Left kidney (tissue), 2 donors: ENCODE results near the gene TEDDM1. TPM values are rescaled to one million over a fixed set of nuclear protein-coding genes. Genes with fewer than 3 reads are reported as not detected.
A peak's percentile ranks its signal among the peaks of the same experiment; 100 is the strongest.

Source experiments
- DNase-seq: peaks from one replicate; pipeline ENCODE4 v3.0.0-alpha.2; 2013
- polyA plus RNA-seq: library from polyadenylated mRNA; unstranded; fragments of 120-200 nt; gene quantifications from one replicate; pipeline ENCODE4 v1.2.1, GENCODE V29; 2013; ENCODE audit not compliant: insufficient read length

TEDDM1 gene
- polyA plus RNA-seq, 1 donor: 0.20 TPM

DNA sequence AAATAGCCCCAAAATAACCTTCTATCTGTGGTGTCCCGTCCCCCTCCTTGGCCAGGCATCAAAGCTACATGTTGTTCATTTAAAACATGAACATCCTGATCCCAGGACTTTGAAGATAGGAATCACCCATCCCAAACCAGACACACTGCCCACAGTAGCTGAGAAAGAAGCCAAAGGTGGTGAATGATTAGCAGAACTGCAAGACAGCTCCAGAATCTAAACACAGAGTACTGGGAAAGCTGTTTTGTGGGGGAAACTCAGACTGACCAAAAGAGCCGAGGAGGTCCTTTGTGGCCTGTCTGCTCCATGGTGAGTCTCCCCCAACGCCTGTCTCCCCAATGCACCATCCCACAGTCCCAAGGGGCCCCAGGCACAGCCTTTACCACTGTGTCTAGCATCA lies 7.3 kb upstream of the TEDDM1 start:
- no peak for DNase-seq

DNA sequence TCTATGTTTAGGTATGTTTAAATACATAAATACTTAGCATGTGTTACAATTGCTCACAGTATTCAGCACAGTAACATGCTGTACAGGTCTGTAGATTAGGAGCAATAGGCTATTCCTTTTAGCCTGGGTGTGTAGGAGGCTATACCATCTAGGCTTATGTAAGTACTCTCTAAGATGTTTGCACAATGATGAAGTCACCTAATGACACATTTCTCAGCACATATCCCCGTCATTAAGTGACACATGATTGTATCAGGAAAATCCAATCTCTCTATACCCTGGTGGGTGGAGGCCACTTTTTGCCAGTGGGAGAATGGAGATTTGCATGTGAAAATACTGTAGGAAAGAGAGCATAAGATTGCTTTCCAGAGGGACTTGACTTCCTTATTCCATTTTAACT lies 5.5 kb upstream of the TEDDM1 start:
- DNase-seq: no peak

DNA sequence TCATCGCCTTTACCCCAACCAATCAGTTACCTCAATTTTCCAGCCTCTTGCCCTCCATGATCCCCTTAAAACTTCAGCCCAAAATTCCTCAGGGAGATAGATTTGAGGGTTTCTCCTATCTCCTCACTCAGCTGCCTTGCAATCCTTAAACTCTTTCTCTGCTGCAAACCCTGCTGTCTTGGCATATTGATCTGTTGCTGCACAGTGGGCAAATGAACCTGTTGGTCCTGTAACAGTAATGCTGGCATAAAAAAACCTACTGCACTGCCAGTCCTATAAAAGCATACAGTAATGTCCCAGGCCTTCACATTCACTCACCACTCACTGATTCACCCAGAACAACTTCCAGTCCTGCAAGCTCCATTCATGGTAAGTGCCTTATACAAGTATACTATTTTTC lies 5.1 kb upstream of the TEDDM1 start:
- no peak for DNase-seq

DNA sequence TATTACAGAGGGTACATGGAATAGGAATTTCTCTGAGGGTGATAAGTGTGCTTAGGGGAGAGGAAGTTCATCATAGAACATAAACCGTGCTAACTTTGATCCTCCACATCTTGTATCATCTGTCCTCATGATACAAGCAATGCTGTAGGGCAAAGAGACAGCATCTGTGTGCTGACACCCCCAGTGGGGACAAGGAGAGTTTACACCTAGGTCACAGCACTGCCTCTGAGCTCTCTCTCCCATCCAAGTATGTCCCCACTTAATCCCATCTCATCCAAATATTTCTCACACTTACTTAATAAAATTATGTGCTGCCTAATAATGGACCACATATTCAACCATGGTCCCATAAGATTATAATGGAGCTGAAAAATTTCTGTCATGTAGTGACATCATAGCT lies 4.3 kb upstream of the TEDDM1 start:
- DNase-seq: no peak

DNA sequence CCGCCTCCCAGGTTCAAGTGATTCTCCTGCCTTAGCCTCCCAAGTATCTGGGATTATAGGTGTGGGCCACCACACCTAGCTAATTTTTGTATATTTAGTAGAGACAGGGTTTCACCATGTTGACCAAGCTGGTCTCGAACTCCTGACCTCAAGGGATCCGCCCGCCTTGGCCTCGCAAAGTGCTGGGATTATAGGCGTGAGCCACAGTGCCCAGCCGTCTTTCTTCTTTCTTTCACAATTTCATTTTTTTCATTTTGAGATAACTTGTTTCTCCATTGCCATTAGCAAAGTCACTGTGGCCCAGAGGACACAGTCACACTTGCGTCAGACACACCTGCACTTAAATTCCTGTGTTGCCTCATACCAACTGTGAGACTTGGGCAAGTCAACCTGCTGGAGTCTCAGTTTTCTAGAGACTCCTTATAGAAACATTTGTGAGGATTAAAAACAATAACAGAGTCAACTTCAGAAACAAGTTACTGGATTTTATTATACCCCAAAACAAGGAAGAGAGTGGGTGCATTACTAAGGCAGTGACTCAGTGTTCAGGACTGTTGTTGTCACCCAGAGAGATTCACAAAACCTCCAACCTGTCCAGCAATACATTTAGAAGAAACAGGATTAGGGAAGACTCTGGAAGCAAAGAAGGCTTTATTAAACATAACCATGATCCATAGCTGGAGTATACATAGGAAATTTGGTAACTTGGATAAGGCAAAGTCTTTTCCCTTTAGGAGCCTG lies 2.6 kb downstream of the TEDDM1 start:
- no peak for DNase-seq

DNA sequence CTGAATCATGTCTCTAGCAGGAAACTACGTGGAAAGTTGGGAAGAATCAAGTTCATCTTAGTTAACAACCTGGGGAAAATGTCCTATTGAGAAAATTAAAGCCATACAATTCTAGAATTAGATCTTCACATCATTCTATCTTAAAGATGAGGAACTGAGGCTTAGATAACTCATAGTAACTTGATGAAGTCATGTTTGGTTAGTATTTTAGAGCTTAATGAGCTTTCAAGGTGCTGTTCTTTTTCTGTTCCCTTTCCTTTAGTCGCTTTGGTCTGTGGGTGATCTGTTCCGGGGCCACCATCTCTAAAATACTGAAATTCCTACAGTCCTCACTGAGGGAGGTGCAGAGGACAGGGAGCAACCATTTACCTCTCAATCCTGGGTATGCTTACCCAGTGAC lies 4.6 kb downstream of the TEDDM1 start:
- no peak for DNase-seq

DNA sequence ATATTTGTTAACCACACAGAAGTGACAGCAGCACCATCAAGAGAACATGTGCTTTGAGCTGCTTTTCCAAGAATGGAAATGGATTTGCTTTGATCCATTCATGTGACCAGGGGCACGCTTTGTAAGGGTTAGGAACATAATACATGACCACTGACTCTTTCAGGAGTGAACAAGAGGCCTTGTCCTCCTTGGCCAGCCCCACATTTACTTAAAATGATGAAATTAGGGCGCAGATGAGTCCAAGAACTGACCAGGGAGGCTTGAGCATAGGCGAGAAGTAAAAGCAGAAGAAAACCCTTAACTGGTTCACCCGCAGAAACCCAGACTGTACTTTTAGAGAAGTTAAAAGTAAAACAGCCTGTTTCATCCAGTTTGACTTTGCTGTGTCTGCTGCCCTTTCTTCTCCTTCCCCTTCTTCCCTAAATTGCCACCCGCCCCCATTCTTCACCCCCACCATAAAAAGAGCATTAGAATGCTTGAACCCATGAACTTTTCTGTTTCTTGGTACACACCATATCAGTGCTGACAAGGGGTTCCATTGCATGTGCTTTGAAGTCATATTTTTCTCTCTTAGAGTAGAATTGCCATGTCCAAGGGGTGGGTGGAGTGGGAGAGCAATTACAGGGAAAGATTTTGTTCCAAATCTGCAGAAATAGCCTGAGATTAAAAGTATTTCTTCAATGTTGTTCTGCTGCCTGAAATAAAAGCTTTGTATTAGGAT lies 6.3 kb downstream of the TEDDM1 start:
- DNase-seq: no peak

DNA sequence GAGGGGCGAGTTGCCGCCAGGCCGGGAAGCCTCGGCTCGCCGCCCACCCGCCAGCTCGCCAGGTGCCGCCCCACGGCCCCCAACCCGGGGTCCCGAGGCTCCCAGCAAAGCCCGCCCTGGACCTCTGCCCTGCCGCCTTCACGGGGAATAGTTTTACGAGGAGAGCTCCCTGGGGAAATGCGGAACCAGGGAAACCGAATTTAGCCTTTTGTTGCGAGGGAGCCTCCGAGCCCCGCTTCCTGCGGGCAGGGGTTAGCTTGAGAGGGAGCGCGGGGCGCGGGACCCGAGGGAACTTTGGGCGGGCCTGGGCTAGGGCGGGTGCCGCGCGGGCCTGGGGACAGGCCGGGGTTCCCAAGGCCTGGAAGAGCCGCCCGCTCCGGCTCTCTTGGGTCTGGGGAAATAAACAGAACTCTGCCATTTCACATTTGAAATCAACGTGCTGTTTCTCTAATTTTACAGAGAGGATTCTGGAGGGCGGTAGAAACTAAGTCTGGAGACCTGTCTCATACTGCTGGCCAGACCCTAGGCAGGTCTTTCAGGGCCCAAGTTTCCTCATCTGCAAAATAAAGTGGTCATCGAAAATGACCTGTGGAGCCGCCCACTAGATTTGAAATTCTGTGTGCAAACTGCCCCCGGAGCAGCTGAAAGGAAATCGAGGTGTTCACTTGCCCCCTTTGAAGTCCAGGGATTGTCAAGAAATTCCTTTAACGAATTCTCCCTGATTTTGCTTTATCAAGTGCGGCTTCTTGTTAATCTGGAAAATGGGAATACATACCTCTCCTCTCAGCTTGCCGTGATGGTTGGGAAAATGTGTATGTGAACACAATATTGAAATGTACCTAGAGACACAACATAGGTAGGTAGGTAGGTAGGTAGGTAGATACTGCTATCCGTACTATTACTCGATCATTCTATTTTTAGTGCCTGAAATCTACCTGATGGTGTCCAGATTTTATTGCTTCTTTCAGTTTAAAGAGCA lies 8.1 kb downstream of the TEDDM1 start:
- no peak for DNase-seq

DNA sequence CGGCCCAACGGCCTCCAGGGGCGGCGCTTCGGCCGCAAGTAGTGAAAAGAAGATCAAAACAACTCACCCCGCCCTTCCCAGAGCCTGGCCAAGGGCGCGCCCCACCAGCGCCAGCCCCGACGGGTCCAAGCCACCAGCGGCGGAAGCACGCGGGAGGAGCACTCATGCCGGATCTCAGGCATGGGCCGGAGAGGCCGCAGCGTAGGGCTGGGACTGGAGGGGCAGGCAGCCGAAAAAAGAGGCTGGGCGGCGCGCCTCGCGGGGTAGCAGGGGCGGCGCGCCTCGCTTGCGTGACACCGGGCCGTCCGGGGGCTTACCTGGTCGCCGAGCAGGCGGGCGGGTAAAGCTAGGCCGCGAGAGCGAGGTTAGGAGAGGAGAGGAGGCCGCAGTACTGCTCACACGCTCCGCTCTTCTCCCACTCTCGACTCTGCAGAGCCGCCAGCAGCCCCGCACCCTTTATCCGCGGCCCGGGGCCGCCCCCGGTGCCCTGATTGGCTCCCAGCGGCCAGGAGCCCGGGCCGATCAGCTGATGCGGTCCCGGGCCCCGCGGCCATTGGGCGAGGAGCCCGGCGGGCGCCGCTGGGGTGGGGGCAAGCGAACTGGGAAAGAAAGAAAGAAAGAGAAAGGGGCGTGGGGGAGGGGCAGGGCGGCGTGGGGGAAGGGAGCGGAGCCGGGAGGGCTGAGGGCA lies 9.0 kb downstream of the TEDDM1 start, which contains the start of gene GLUL:
Gene GLUL (minus strand): TSS at position 429 of the 688 bp plus-strand sequence. CDS start 3,053 bp downstream, outside the sequence.
- DNase-seq: peak; percentile 96

DNA sequence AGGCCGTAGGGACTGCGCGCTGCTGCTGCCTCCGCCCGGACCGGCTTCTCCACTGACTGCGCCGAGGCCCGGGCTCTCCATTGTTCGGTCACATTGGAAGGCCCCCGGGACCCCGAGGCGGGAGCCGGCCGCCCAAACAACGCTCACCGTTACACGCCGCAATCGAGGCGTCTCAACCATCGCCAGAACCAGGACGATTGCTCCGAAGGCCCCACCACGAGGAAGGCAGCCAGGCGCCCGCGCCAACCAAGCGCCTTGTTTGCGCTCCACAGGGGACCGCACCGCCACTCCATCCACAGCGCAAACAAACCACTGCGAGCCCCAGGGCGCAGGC lies 9.5 kb downstream of the TEDDM1 start:
- no peak for DNase-seq

DNA sequence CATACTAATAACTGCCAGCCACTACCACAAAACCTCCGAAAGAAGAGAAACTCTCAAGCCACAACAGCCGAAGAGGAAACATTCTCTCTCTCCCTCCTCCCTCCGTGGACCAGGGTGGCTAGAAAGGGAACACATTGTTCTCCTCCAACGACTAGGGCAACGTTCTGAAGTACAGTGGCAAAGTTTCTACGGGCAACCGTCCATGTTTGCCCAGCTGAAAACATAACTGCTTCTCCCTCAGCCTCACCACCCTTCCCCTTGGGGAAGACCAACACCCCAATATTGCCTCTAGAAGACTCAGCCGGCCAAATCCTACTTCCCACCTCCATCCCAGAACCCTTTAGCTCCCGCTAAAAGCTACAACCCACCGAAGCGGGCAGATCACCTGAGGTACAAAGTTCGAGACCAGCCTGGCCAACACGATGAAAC lies 10.8 kb downstream of the TEDDM1 start:
- no peak for DNase-seq

DNA sequence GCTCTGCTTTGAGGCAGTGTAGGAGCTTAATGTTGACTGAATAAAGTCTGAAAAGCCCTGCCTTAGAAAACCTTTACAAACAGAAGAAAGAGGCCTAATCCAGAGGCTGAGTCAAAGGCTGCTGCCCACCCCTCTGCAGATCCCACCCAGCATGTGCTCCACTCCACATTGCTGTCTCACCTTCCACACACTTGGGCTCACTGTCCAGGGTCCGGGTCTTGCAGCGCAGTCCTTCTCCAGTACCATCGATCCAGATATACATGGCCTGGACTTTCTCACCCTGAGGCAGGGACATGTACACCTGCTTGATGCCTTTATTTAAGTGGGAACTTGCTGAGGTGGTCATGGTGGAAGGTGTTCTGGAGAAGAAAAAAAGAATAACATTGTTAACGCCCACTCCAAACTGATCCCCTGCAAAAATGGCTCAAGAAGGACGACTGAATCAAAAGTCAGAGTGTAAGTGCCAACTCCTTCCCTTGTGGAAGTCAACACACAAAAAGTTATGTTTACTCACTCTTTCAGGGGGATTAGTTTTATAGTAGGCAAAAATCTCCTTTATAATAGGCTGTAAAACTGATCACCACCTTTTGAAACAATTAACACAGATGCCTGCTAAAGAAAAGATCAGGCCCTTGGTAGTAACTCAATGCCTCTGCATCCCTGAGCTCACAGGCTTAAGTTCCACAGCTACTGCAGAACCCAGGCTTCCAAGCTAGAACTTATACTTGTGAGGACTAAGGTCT lies 11.9 kb downstream of the TEDDM1 start:
- no peak for DNase-seq

DNA sequence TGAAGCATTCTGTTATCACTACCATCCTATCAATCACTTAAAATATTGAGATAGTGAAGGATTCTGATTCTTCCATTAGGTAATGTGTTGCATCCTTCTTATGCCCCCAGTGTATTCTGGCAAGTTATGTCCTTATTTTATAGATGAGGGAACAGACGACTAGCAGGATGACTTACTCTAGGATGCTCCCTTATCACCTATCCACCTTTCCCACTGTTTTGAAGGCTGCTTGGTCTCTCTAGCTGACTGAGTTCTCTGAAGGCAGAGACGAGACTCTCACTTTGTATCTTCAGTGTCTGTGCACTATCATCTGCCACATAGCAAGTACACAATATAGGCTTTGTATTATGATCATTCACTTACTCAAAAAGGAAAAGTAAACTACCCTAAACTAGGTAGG lies 12.9 kb downstream of the TEDDM1 start:
- DNase-seq: no peak

DNA sequence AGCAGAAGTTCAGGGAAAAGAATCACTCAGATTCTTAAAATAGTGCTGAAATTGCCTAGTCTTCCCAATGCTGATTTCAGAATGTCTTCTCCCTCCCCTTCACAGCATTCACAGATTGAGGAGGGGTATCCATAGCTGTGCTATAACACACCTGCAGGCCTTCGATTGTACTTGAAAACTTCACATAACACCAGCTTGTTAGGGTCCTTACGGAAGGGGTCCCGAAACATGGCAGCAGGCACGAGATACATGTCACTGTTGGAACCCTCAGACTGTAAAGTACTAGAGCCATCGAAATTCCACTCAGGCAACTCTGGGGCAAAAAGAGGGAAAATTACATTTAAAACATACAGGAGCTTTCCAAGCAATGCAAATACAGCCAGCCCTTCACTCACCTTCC lies 13.5 kb downstream of the TEDDM1 start:
- DNase-seq: no peak

DNA sequence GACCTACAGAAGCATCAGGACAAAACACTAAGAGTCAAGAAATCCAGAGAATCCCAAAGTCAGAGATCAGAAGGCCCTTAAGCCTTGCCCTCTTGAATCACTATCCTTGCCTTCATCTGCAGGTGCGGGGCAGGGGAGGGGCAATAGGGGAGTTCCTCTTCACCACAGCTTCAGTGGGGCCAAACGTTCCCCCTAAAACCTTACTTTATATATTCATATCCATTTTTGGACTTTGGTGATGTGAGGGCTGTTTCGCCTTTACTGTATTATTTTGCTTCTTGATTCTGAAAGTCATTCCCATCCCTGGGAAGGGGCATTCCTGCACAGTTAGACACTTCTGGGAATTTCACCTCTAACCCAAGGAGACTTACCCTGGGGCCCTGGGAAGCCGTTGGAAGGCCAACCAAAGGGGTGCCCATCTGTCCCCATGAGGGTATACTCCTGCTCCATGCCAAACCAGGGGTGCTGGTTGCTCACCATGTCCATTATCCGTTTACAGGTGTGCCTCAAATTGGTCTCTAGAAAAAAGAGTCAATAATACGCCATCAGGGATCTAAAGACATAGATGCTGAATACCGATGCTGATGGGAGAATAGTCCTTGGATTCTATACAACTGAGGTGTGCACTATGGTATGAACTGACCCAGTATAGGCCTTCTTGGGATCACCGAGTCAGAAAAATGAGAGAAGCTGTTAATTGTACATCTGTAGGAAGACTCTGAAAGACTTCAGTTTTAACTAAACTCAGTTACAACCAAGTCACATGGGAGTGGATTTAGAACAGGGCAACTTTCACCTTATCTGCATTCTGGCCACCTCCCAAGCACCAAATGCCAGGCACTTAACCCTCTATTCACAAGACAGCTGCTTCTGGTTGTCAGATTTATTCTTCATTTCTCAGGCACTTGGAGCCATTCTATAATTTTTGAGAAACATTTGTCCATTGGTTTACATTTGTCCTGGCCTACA lies 14.3 kb downstream of the TEDDM1 start:
- no peak for DNase-seq

DNA sequence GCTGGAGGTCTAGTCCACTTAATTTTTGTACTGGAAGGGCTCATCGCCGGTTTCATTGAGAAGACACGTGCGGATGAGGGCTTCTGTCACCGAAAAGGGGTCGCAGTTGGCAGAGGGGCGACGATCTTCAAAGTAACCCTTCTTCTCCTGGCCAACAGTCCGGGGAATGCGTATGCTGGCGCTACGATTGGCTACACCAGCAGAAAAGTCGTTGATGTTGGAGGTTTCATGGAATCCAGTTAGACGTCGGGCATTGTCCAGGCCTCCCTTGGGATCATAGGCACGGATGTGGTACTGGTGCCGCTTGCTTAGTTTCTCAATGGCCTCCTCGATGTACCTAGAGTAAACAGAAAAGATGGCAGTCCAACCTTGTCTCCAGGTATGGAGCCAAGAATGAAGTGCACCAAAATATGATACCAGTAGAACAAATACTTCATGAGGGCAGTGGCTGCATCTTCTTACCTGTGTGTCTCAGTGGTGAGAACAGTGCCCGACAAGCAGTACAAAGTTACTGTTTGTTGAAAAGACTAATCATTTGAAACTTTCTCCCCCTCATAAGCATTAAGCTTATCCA lies 16.0 kb downstream of the TEDDM1 start:
- DNase-seq: no peak

DNA sequence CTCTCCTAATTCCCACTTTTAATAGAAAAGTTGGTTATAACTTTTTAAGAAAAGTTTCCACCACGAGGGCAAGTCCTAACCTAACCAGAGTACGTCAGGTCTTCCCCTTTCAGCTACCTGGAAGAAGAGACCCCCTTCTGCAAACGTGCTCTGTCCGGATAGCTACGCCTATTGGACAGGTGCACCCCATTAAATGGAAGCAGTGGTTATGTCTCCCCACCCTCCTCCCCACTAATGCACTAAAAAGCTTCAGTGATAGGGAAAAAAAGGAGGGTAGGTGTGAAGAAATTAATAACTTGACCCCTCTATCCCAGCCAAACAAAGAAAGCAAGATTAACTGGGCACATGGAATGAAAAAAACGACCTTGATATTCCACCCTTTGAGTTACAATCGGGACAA lies 16.5 kb downstream of the TEDDM1 start:
- no peak for DNase-seq

DNA sequence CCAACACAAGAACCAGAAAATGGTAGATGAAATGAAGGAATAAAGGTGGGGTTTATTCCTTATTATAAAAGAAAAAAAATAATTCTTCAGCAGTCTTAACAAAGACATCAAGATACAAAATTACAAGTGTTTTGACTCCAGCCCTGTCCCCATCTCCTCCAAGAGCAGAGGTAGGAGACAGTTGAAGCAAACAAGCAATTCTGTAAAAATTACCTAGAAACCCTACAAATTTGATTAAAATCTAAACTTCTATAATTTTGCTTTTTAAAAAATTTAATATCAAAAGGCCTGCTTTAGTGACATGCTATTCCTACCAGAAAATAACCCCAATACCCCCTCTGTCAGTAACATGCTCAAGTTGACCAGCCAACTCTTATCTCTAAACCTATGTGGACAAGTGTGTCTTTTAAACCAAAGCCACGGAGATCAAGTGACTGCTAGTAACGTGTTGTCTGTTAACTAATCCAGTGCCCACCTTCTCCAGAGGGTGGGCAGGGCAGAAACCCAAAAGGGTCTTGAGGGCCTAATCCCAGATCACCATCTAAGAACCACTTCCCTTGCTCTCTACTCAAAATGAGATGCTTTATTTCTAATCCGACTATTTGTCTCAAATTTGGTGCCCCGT lies 17.3 kb downstream of the TEDDM1 start:
- DNase-seq: no peak
